B cell (primary cell): ENCODE data around the gene AURKA. TPM values are rescaled to one million over a fixed set of nuclear protein-coding genes. Genes with fewer than 3 reads are reported as not detected.

Experiments
- ATAC-seq: fragments of 200-7000 bp; cut with Tn5 transposase; one replicate; pipeline ENCODE4 v1.10.0; 2021; ENCODE audit warnings: low read depth, mild to moderate bottlenecking, moderate number of reproducible peaks, moderate library complexity
- CTCF ChIA-PET: fragments of 350-600 bp; sonication (Branson Sonifier 250); formaldehyde crosslinking; loops from one replicate; lab custom pipeline; 2021; ENCODE audit warnings: antibody characterized with exemption, inconsistent platforms; lab: Charles Lee
- POLR2A ChIA-PET: fragments of 350-600 bp; sonication (Branson Sonifier 250); formaldehyde crosslinking; loops from one replicate; lab custom pipeline; 2021; ENCODE audit warnings: antibody characterized with exemption; lab: Charles Lee
- DNase-seq: peaks from one replicate; pipeline ENCODE4 v3.0.0; 2013
- H2AFZ ChIP-seq: 2 replicates; pipeline ENCODE4 v1.6.1; 2012; ENCODE audit warnings: mild to moderate bottlenecking, low read depth, low read length; ENCODE audit not compliant: insufficient read depth, poor library complexity, severe bottlenecking
- H3K27ac ChIP-seq, 2 donors: 1 replicate in 1 of 2; 2 replicates in 1 of 2; pipeline ENCODE4 v1.5.1; 2012 to 2013; ENCODE audit warnings: low read length in 2 of 2, mild to moderate bottlenecking in 2 of 2, moderate library complexity in 1 of 2
- H3K27me3 ChIP-seq, 4 experiments: fragments of 200-600 bp in 1 of 4; sonication (generic) in 1 of 4; replicated peaks in 1 of 4; 1 replicate in 2 of 4; 2 replicates in 2 of 4; pipeline versions ENCODE4 v1.6.1 to v1.7.0; 2013 to 2016; ENCODE audit warnings: low read length in 3 of 4, mild to moderate bottlenecking in 2 of 4, mixed read lengths in 1 of 4, moderate library complexity in 1 of 4; ENCODE audit not compliant: insufficient read depth in 4 of 4, control insufficient read depth in 3 of 4; ENCODE audit errors: control extremely low read depth in 1 of 4
- H3K36me3 ChIP-seq, 2 experiments: replicated peaks in 1 of 2; 1 replicate in 1 of 2; 2 replicates in 1 of 2; pipeline versions ENCODE4 v1.6.1 to v1.7.1; 2013; ENCODE audit warnings: low read length in 1 of 2; ENCODE audit not compliant: insufficient read depth in 2 of 2, control insufficient read depth in 1 of 2; ENCODE audit errors: control extremely low read depth in 1 of 2, extremely low read depth in 1 of 2
- H3K4me1 ChIP-seq, 2 donors: fragments of 200-600 bp in 1 of 2; sonication (generic) in 1 of 2; 1 replicate in 1 of 2; 2 replicates in 1 of 2; pipeline versions ENCODE4 v1.5.1 to v1.6.1; 2013 to 2017; ENCODE audit warnings: low read length in 2 of 2; ENCODE audit not compliant: control insufficient read depth in 2 of 2, insufficient read depth in 2 of 2
- H3K4me2 ChIP-seq: replicated peaks from 2 replicates; pipeline ENCODE3; 2012; ENCODE audit warnings: mild to moderate bottlenecking, low read depth, low read length; ENCODE audit not compliant: poor library complexity, severe bottlenecking
- H3K4me3 ChIP-seq, 5 experiments: fragments of 200-600 bp in 1 of 5; sonication (generic) in 1 of 5; 1 replicate in 3 of 5; 2 replicates in 2 of 5; pipeline versions ENCODE4 v1.5.1 to v1.7.0; 2011 to 2016; ENCODE audit warnings: low read length in 4 of 5, mild to moderate bottlenecking in 4 of 5, low read depth in 2 of 5, control low read depth in 1 of 5, moderate library complexity in 1 of 5; ENCODE audit not compliant: insufficient read depth in 1 of 5; ENCODE audit errors: control extremely low read depth in 1 of 5, extremely low read depth in 1 of 5
- H3K79me2 ChIP-seq: fragments of 200-600 bp; sonication (generic); one replicate; pipeline ENCODE4 v1.6.0; 2016; ENCODE audit warnings: low read length; ENCODE audit not compliant: control insufficient read depth, insufficient read depth
- H3K9ac ChIP-seq: fragments of 200-600 bp; sonication (generic); 2 replicates; pipeline ENCODE4 v1.6.1; 2017; ENCODE audit warnings: mild to moderate bottlenecking, low read length, moderate library complexity
- H3K9me3 ChIP-seq, 3 donors: one replicate each; pipeline versions ENCODE4 v1.6.1 to v1.7.1; 2013; ENCODE audit warnings: low read length in 2 of 3; ENCODE audit not compliant: control insufficient read depth in 2 of 3, insufficient read depth in 1 of 3; ENCODE audit errors: control extremely low read depth in 1 of 3
- H4K20me1 ChIP-seq: 2 replicates; pipeline ENCODE4 v1.6.0; 2012; ENCODE audit warnings: mild to moderate bottlenecking, low read length; ENCODE audit not compliant: insufficient read depth, control insufficient read depth, poor library complexity, severe bottlenecking
- H3K27ac Mint-ChIP-seq: one replicate; pipeline ENCODE4 v1.8.0; 2021; ENCODE audit warnings: mixed read lengths
- H3K27me3 Mint-ChIP-seq: one replicate; pipeline ENCODE4 v1.8.0; 2021; ENCODE audit warnings: mixed read lengths
- H3K4me1 Mint-ChIP-seq: one replicate; pipeline ENCODE4 v1.8.0; 2021; ENCODE audit warnings: mixed read lengths
- H3K4me3 Mint-ChIP-seq: one replicate; pipeline ENCODE4 v1.8.0; 2021; ENCODE audit warnings: mixed read lengths
- H3K9me3 Mint-ChIP-seq: one replicate; pipeline ENCODE4 v1.8.0; 2022; ENCODE audit warnings: mixed read lengths; ENCODE audit not compliant: insufficient read depth
- CTCF ChIP-seq: fragments of 200-600 bp; IDR thresholded peaks from one replicate; pipeline ENCODE4 v1.8.0; 2022; ENCODE audit warnings: antibody characterized with exemption, mild to moderate bottlenecking
- EZH2 ChIP-seq: IDR thresholded peaks from 2 replicates; pipeline ENCODE4 v1.6.1; 2012; ENCODE audit warnings: borderline replicate concordance, low read depth, mild to moderate bottlenecking, moderate library complexity, low read length; ENCODE audit not compliant: insufficient read depth, poor library complexity, severe bottlenecking
- WGBS: methylation state at CpG from one replicate; pipeline ENCODE4 v1.1.5; 2013; ENCODE audit warnings: missing lambda C conversion rate; ENCODE audit not compliant: insufficient coverage; 5-methylcytosine and 5-hydroxymethylcytosine counted together
- intact Hi-C: fragments of 100-400 bp; cut with micrococcal nuclease; formaldehyde crosslinking; loops from one replicate; pipeline ENCODE4 v1.10.0; 2022
- polyA plus RNA-seq: library from polyadenylated mRNA; depleted of rRNA; stranded (reverse); fragments of >200 nt; gene quantifications from 2 replicates; pipeline ENCODE4 v1.2.3, GENCODE V29; 2012
- total RNA-seq, 2 donors: library from RNA; stranded (reverse); fragments of 120-200 nt in 1 of 2; gene quantifications; 1 replicate in 1 of 2; 2 replicates in 1 of 2; pipeline versions ENCODE4 v1.2.3 to v1.2.4, GENCODE V29; 2013 to 2022

AURKA gene
- total and polyA plus RNA-seq, 2 donors (not counting 1 experiment from before 2014, with no cell fraction given) = 0.86 to 3.9 TPM

- Histone ChIP-seq H3K36me3 (peaks cover 3 to 7% of the 10 kb centered on the region in 2 experiments), H3K27ac (peak overlapping the region in 1 of 2 donors; percentile 54), H3K79me2 (no peaks in the 10 kb centered on the region), H3K4me3 (peak overlapping the region in 2 of 5 experiments; percentile 26 to 81), H3K27me3 (no peaks in the 10 kb centered on the region), H3K4me2 (peak overlapping the region; percentile 57), H3K9ac (peak overlapping the region; percentile 43), H3K9me3 (no peaks in the 10 kb centered on the region), H3K4me1 (peaks cover 12 to 21% of the 10 kb centered on the region in 2 donors), H2AFZ (peak overlapping the region; percentile 65), H4K20me1 (no peaks in the 10 kb centered on the region)
- intact Hi-C loops = no loop called here
- Mint-ChIP-seq H3K27me3 (no peaks in the 10 kb centered on the region), H3K4me3 (peak overlapping the region; percentile 77), H3K4me1 (peaks cover 17% of the 10 kb centered on the region), H3K9me3 (no peaks in the 10 kb centered on the region), H3K27ac (peak overlapping the region; percentile 66)
- ChIA-PET POLR2A (interaction anchor here (1.3 kb wide), 1 partner anchor 56 kb away, joined by 3 read pairs; the partner anchor contains the start of gene RTF2), CTCF (interaction anchor here (1.1 kb wide), 1 partner anchor 14 kb away, joined by 4 read pairs; no protein-coding TSS in a partner anchor)
- no peak for ATAC-seq
- TF ChIP-seq CTCF (no peak), EZH2 (no peak)
- DNase-seq = no peak
- 84% methylated on average over 7 of the region's 7 CpGs for WGBS
These were observed 20.4 kb upstream of the AURKA start for GRCh38 chr20:56412473-56412790.

- ATAC-seq (peak; percentile 64), DNase-seq (peak; percentile 47)
- Histone ChIP-seq H3K4me1 (peaks cover 12 to 21% of the 10 kb centered on the region in 2 donors), H4K20me1 (no peaks in the 10 kb centered on the region), H2AFZ (peak within 1 kb of the TSS; percentile 65), H3K27ac (peak within 1 kb of the TSS; percentile 49 to 54), H3K9me3 (no peaks in the 10 kb centered on the region), H3K4me2 (peak within 1 kb of the TSS; percentile 57), H3K27me3 (no peaks in the 10 kb centered on the region), H3K79me2 (peaks cover 3% of the 10 kb centered on the region), H3K9ac (peak within 1 kb of the TSS; percentile 43), H3K4me3 (peak within 1 kb of the TSS in 4 of 5 experiments; percentile 26 to 81 (median 38)), H3K36me3 (peaks cover 7 to 12% of the 10 kb centered on the region in 2 experiments)
- Mint-ChIP-seq H3K27ac (peak within 1 kb of the TSS; percentile 66), H3K4me1 (peaks cover 17% of the 10 kb centered on the region), H3K9me3 (no peaks in the 10 kb centered on the region), H3K4me3 (peak within 1 kb of the TSS; percentile 77), H3K27me3 (no peaks in the 10 kb centered on the region)
- intact Hi-C loops = no loop called here
- POLR2A ChIA-PET = interaction anchor here (1.3 kb wide), 1 partner anchor 57 kb away, joined by 3 read pairs; the partner anchor contains the start of gene RTF2
- TF ChIP-seq CTCF (no peak), EZH2 (no peak)
- 17% methylated on average over 4 of the region's 10 CpGs for WGBS
- CTCF ChIA-PET = interaction anchor here (1.1 kb wide), 1 partner anchor 13 kb away, joined by 4 read pairs; no protein-coding TSS in a partner anchor
These were observed 19.9 kb upstream of the AURKA start, which contains the start of gene CASS4 for GRCh38 chr20:56411759-56412472. TSS of gene CASS4 (plus strand) at chr20:56412260. CDS start at chr20:56412459, 199 bp downstream.
